ENCODE measurements around the gene DYNLT1.
"Not testable (repeated sequence)": the region's sequence is repeated elsewhere in the genome, so short reads cannot be mapped to it uniquely, and the experiment has no call there.

DYNLT1 gene

GRCh38 chr6:158638324-158638854, 6.2 kb downstream of the DYNLT1 start:
- H3K9me3 ChIP-seq (ENCODE audit: control insufficient read depth, insufficient read depth, low read length) = no peaks in the 10 kb centered on the region
- H3K36me3 ChIP-seq (ENCODE audit: insufficient read depth, low read length) = peaks cover 3% of the 10 kb centered on the region
- H3K4me1 ChIP-seq (ENCODE audit: insufficient read depth, low read length) = peaks cover 5% of the 10 kb centered on the region
- no peak overlapping the region for H3K9ac ChIP-seq (ENCODE audit: low read depth, low read length)

GRCh38 chr6:158636778-158637177, 7.8 kb downstream of the DYNLT1 start:
- no peaks in the 10 kb centered on the region for H3K4me1 ChIP-seq (ENCODE audit: insufficient read depth, low read length)
- no peaks in the 10 kb centered on the region for H3K9me3 ChIP-seq (ENCODE audit: control insufficient read depth, insufficient read depth, low read length)
- peaks cover 6% of the 10 kb centered on the region; the same call in 1 of the 2 replicates for H3K36me3 ChIP-seq (ENCODE audit: insufficient read depth, low read length)
- H3K9ac ChIP-seq (ENCODE audit: low read depth, low read length) = no peak overlapping the region

- H3K4me1 ChIP-seq (ENCODE audit: insufficient read depth, low read length) = no peaks in the 10 kb centered on the region; the same call in 1 of the 2 replicates
- no peaks in the 10 kb centered on the region for H3K9me3 ChIP-seq (ENCODE audit: control insufficient read depth, insufficient read depth, low read length)
- H3K36me3 ChIP-seq (ENCODE audit: insufficient read depth, low read length) = peaks cover 9% of the 10 kb centered on the region; the same call in 1 of the 2 replicates
- H3K9ac ChIP-seq (ENCODE audit: low read depth, low read length) = no peak overlapping the region
Observed at GRCh38 chr6:158635427-158636073, 9.0 kb downstream of the DYNLT1 start.

GRCh38 chr6:158634695-158635426, 9.7 kb downstream of the DYNLT1 start:
- H3K9me3 ChIP-seq (ENCODE audit: control insufficient read depth, insufficient read depth, low read length) = no peaks in the 10 kb centered on the region
- no peak overlapping the region for H3K9ac ChIP-seq (ENCODE audit: low read depth, low read length)
- H3K36me3 ChIP-seq (ENCODE audit: insufficient read depth, low read length) = peaks cover 15% of the 10 kb centered on the region
- H3K4me1 ChIP-seq (ENCODE audit: insufficient read depth, low read length) = no peaks in the 10 kb centered on the region; the same call in 1 of the 2 replicates

- peaks cover 18% of the 10 kb centered on the region for H3K36me3 ChIP-seq (ENCODE audit: insufficient read depth, low read length)
- H3K9me3 ChIP-seq (ENCODE audit: control insufficient read depth, insufficient read depth, low read length) = no peaks in the 10 kb centered on the region
- peaks cover 6% of the 10 kb centered on the region for H3K4me1 ChIP-seq (ENCODE audit: insufficient read depth, low read length)
- no peak overlapping the region for H3K9ac ChIP-seq (ENCODE audit: low read depth, low read length)
Observed at GRCh38 chr6:158633127-158633526, 11.4 kb downstream of the DYNLT1 start.

GRCh38 chr6:158632538-158633119, 11.9 kb downstream of the DYNLT1 start:
- not testable (repeated sequence) for H3K9me3 ChIP-seq (ENCODE audit: control insufficient read depth, insufficient read depth, low read length); H3K9ac ChIP-seq (ENCODE audit: low read depth, low read length); H3K4me1 ChIP-seq (ENCODE audit: insufficient read depth, low read length)
- H3K36me3 ChIP-seq (ENCODE audit: insufficient read depth, low read length) = peaks cover 18% of the 10 kb centered on the region

- Histone ChIP-seq H3K36me3 (ENCODE audit: insufficient read depth, low read length) (peaks cover 18% of the 10 kb centered on the region), H3K4me1 (ENCODE audit: insufficient read depth, low read length) (peaks cover 6% of the 10 kb centered on the region), H3K9me3 (ENCODE audit: control insufficient read depth, insufficient read depth, low read length) (no peaks in the 10 kb centered on the region), H3K9ac (ENCODE audit: low read depth, low read length) (no peak overlapping the region)
Observed at GRCh38 chr6:158631678-158632537, 12.6 kb downstream of the DYNLT1 start.

GRCh38 chr6:158630938-158631616, 13.5 kb downstream of the DYNLT1 start:
- H3K9ac ChIP-seq (ENCODE audit: low read depth, low read length) = no peak overlapping the region
- H3K36me3 ChIP-seq (ENCODE audit: insufficient read depth, low read length) = peaks cover 20% of the 10 kb centered on the region
- no peaks in the 10 kb centered on the region for H3K9me3 ChIP-seq (ENCODE audit: control insufficient read depth, insufficient read depth, low read length)
- peaks cover 6% of the 10 kb centered on the region for H3K4me1 ChIP-seq (ENCODE audit: insufficient read depth, low read length)

GRCh38 chr6:158629367-158630221, 14.9 kb downstream of the DYNLT1 start:
- H3K4me1 ChIP-seq (ENCODE audit: insufficient read depth, low read length) = peaks cover 6% of the 10 kb centered on the region
- H3K9ac ChIP-seq (ENCODE audit: low read depth, low read length) = no peak overlapping the region
- H3K9me3 ChIP-seq (ENCODE audit: control insufficient read depth, insufficient read depth, low read length) = no peaks in the 10 kb centered on the region
- peaks cover 22% of the 10 kb centered on the region for H3K36me3 ChIP-seq (ENCODE audit: insufficient read depth, low read length)

- H3K9me3 ChIP-seq (ENCODE audit: control insufficient read depth, insufficient read depth, low read length) = no peaks in the 10 kb centered on the region
- H3K9ac ChIP-seq (ENCODE audit: low read depth, low read length) = no peak overlapping the region
- peaks cover 22% of the 10 kb centered on the region for H3K36me3 ChIP-seq (ENCODE audit: insufficient read depth, low read length)
- H3K4me1 ChIP-seq (ENCODE audit: insufficient read depth, low read length) = peaks cover 6% of the 10 kb centered on the region
Observed at GRCh38 chr6:158628542-158628941, 16.0 kb downstream of the DYNLT1 start.

- Histone ChIP-seq H3K9ac (ENCODE audit: low read depth, low read length) (no peak overlapping the region), H3K36me3 (ENCODE audit: insufficient read depth, low read length) (peaks cover 23% of the 10 kb centered on the region), H3K4me1 (ENCODE audit: insufficient read depth, low read length) (peaks cover 6% of the 10 kb centered on the region), H3K9me3 (ENCODE audit: control insufficient read depth, insufficient read depth, low read length) (no peaks in the 10 kb centered on the region)
Observed at GRCh38 chr6:158627940-158628211, 16.7 kb downstream of the DYNLT1 start.

- Histone ChIP-seq H3K4me1 (ENCODE audit: insufficient read depth, low read length) (peaks cover 6% of the 10 kb centered on the region), H3K9ac (ENCODE audit: low read depth, low read length) (no peak overlapping the region), H3K9me3 (ENCODE audit: control insufficient read depth, insufficient read depth, low read length) (no peaks in the 10 kb centered on the region), H3K36me3 (ENCODE audit: insufficient read depth, low read length) (peaks cover 27% of the 10 kb centered on the region)
Observed at GRCh38 chr6:158627168-158627939, 17.2 kb downstream of the DYNLT1 start.
